OCI-LY7 (cell line): Measurements from ENCODE around the gene CFAP61.

Source experiments
- EZH2phosphoT487 ChIP-seq: fragments of 200-600 bp; sonication (generic); IDR thresholded peaks from 2 replicates; pipeline ENCODE4 v1.6.1; 2018; ENCODE audit warnings: low read depth, borderline replicate concordance, mild to moderate bottlenecking, mixed run types, antibody characterized with exemption, low read length, moderate library complexity, mixed read lengths
- TF ChIP-seq, protein P1 (sequence below): fragments of 200-600 bp; sonication (generic); conservative IDR thresholded peaks from 2 replicates; pipeline ENCODE4 v1.5.1; 2014; ENCODE audit warnings: mild to moderate bottlenecking, antibody characterized with exemption, low read length, moderate library complexity, mixed read lengths

DNA sequence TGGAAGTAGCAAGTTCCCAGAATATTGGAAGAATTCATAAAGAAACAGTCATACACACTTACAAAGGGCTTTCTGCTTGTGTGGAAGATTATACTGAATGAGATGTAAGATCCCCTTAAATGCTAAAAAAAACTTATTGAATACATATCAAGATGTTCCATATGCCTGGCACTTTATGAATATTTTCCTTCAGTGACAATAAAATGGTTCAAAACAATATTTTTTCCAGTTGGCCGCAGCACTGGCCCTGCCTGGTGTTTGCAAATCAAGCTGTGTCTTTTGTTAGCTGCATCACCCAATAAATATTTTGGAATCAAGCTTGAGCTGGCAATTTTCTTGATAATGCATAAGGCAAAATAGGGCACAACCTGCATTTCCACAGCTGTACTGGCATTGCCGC, 51.2 kb downstream of the CFAP61 start:
- TF ChIP-seq, protein P1, sequence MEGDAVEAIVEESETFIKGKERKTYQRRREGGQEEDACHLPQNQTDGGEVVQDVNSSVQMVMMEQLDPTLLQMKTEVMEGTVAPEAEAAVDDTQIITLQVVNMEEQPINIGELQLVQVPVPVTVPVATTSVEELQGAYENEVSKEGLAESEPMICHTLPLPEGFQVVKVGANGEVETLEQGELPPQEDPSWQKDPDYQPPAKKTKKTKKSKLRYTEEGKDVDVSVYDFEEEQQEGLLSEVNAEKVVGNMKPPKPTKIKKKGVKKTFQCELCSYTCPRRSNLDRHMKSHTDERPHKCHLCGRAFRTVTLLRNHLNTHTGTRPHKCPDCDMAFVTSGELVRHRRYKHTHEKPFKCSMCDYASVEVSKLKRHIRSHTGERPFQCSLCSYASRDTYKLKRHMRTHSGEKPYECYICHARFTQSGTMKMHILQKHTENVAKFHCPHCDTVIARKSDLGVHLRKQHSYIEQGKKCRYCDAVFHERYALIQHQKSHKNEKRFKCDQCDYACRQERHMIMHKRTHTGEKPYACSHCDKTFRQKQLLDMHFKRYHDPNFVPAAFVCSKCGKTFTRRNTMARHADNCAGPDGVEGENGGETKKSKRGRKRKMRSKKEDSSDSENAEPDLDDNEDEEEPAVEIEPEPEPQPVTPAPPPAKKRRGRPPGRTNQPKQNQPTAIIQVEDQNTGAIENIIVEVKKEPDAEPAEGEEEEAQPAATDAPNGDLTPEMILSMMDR = no peak
- no peak for TF ChIP-seq EZH2phosphoT487
